ENCODE data around the gene PEAK3. TPM values are rescaled to one million over a fixed set of nuclear protein-coding genes. Genes with fewer than 3 reads are reported as not detected.

PEAK3 gene
- total and polyA plus RNA-seq, 9 of the 15 experiments (the other 6 are each of a cell fraction or from before 2014, with no cell fraction given), result 0.07 to 0.40 TPM; not detected in 7

- no peaks in the 10 kb centered on the region for H3K9me3 ChIP-seq (replicated peaks; ENCODE audit: control insufficient read depth, insufficient read depth, low read depth, low read length)
- no peaks in the 10 kb centered on the region for H3K9me1 ChIP-seq (ENCODE audit: control insufficient read depth, insufficient read depth, low read length)
- H2AFZ ChIP-seq (ENCODE audit: low read depth, low read length), result no peak overlapping the region
- H3K4me3 ChIP-seq, result no peak overlapping the region
- ATAC-seq, result no peak
- H3K79me2 ChIP-seq (ENCODE audit: control insufficient read depth, insufficient read depth, low read length), result 0 out of 3 replicates have a peak, but pooled peaks cover 3% of the 10 kb centered on the region
- in situ Hi-C loops (cut with MboI), result no loop called here
- H3K27ac ChIP-seq (ENCODE audit: extremely low read depth, low read depth, low read length), result no peak overlapping the region
- intact Hi-C loops (cut with micrococcal nuclease), result no loop called here
- no peak for DNase-seq (ENCODE audit: extremely low read depth in 1 of 4, low spot score in 3 of 4)
- 0 out of 2 replicates have a peak, but pooled peaks cover 3% of the 10 kb centered on the region for H4K20me1 ChIP-seq (replicated peaks; ENCODE audit: control insufficient read depth, insufficient read depth, low read length)
- no TSS peak for BruUV-seq (replicated peaks)
- CTCF ChIA-PET (ENCODE audit: low intra/inter-chr PET ratio), result no interaction called here
- FAIRE-seq, result no peak
- WGBS (ENCODE audit: insufficient coverage, low coverage, missing lambda C conversion rate), result 92% methylated on average over 10 of the region's 67 CpGs
- no peak overlapping the region for H3K9ac ChIP-seq (ENCODE audit: insufficient read depth in 1 of 2, low read depth in 2 of 2, low read length in 2 of 2)
- H3K4me2 ChIP-seq (ENCODE audit: insufficient read depth, low read length), result no peak overlapping the region
- POLR2A ChIA-PET, result no interaction called here
- H3K27me3 ChIP-seq (ENCODE audit: control insufficient read depth in 2 of 2, insufficient read depth in 2 of 2, low read length in 2 of 2), result no peaks in the 10 kb centered on the region
- peak; percentile 47 for TF ChIP-seq PCBP1 (IDR thresholded peaks at IDR 0.05; ENCODE audit: low read depth, low read length, poor library complexity, severe bottlenecking)
- TF ChIP-seq, protein P1, sequence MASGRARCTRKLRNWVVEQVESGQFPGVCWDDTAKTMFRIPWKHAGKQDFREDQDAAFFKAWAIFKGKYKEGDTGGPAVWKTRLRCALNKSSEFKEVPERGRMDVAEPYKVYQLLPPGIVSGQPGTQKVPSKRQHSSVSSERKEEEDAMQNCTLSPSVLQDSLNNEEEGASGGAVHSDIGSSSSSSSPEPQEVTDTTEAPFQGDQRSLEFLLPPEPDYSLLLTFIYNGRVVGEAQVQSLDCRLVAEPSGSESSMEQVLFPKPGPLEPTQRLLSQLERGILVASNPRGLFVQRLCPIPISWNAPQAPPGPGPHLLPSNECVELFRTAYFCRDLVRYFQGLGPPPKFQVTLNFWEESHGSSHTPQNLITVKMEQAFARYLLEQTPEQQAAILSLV (tag; IDR thresholded peaks at IDR 0.05), result no peak
- H3K4me1 ChIP-seq (replicated peaks in 1 of 2; ENCODE audit: control insufficient read depth in 2 of 2, insufficient read depth in 2 of 2, low read length in 2 of 2), result peaks cover 0 to 50% of the 10 kb centered on the region in 2 experiments; a peak in 2 of 5 replicates
- peaks cover 90% of the 10 kb centered on the region; the same call in 2 of the 3 replicates for H3K36me3 ChIP-seq (ENCODE audit: control insufficient read depth, insufficient read depth, low read length)
Measured at GRCh38 chr19:2227415-2228156, 54.4 kb downstream of the PEAK3 start.

- DNase-seq (ENCODE audit: extremely low read depth in 1 of 4, low spot score in 3 of 4) (no peak), ATAC-seq (no peak), FAIRE-seq (no peak)
- peaks cover 0 to 48% of the 10 kb centered on the region in 2 experiments; a peak in 2 of 5 replicates for H3K4me1 ChIP-seq (replicated peaks in 1 of 2; ENCODE audit: control insufficient read depth in 2 of 2, insufficient read depth in 2 of 2, low read length in 2 of 2)
- H3K4me3 ChIP-seq, result no peak overlapping the region
- BruUV-seq (replicated peaks), result no TSS peak
- ChIA-PET POLR2A (no interaction called here), CTCF (ENCODE audit: low intra/inter-chr PET ratio) (no interaction called here)
- H3K9me1 ChIP-seq (ENCODE audit: control insufficient read depth, insufficient read depth, low read length), result no peaks in the 10 kb centered on the region
- intact Hi-C loops (cut with micrococcal nuclease) (no loop called here), in situ Hi-C loops (cut with MboI) (no loop called here)
- no peaks in the 10 kb centered on the region for H3K79me2 ChIP-seq (ENCODE audit: control insufficient read depth, insufficient read depth, low read length)
- H3K4me2 ChIP-seq (ENCODE audit: insufficient read depth, low read length), result no peak overlapping the region
- H3K36me3 ChIP-seq (ENCODE audit: control insufficient read depth, insufficient read depth, low read length), result peaks cover 90% of the 10 kb centered on the region; the same call in 2 of the 3 replicates
- H3K9ac ChIP-seq (ENCODE audit: insufficient read depth in 1 of 2, low read depth in 2 of 2, low read length in 2 of 2), result no peak overlapping the region
- H2AFZ ChIP-seq (ENCODE audit: low read depth, low read length), result no peak overlapping the region
- H3K27me3 ChIP-seq (ENCODE audit: control insufficient read depth in 2 of 2, insufficient read depth in 2 of 2, low read length in 2 of 2), result no peaks in the 10 kb centered on the region
- no peaks in the 10 kb centered on the region for H3K9me3 ChIP-seq (replicated peaks; ENCODE audit: control insufficient read depth, insufficient read depth, low read depth, low read length)
- H4K20me1 ChIP-seq (replicated peaks; ENCODE audit: control insufficient read depth, insufficient read depth, low read length), result no peaks in the 10 kb centered on the region
- WGBS (ENCODE audit: insufficient coverage, low coverage, missing lambda C conversion rate), result 99% methylated on average over 27 of the region's 53 CpGs
- H3K27ac ChIP-seq (ENCODE audit: extremely low read depth, low read depth, low read length), result no peak overlapping the region
- TF ChIP-seq ZNF174 (CRISPR knock-in tag; IDR thresholded peaks at IDR 0.05) (no peak), L3MBTL2 (IDR thresholded peaks at IDR 0.05) (no peak), ZNF3 (CRISPR knock-in tag; IDR thresholded peaks at IDR 0.05) (no peak), PHF20 (IDR thresholded peaks at IDR 0.05; ENCODE audit: partially characterized antibody) (no peak), POLR2G (IDR thresholded peaks at IDR 0.05; ENCODE audit: low read depth, low read length) (peak; percentile 26; the same call in 1 of the 2 replicates), MCM5 (IDR thresholded peaks at IDR 0.05; ENCODE audit: low read depth) (no peak), HMGN3 (IDR thresholded peaks at IDR 0.05; ENCODE audit: borderline replicate concordance, extremely low read depth, insufficient read length, low read depth, low read length) (no peak), MXI1 (IDR thresholded peaks at IDR 0.05; ENCODE audit: low read depth, low read length) (no peak), ZBTB33 (CRISPR knock-in tag; IDR thresholded peaks at IDR 0.05) (peak; percentile 50; the same call in 1 of the 2 replicates), SRSF7 (optimal IDR thresholded peaks at IDR 0.05; ENCODE audit: low read depth, low read length) (no peak)
Measured at GRCh38 chr19:2226840-2227360, 55.1 kb downstream of the PEAK3 start.
